ENCODE results near the gene NCSTN.

The NCSTN gene

GRCh38 chr1:160342953-160343869, at the start of gene NCSTN, which contains the start of gene COPA:
Gene NCSTN (plus strand): TSS chr1:160343383. CDS start chr1:160343397, 14 bp downstream.
Gene COPA (minus strand): TSS chr1:160343250. CDS start chr1:160343170, 80 bp downstream.
- peak; percentile 84 for DNase-seq

- DNase-seq = no peak
These were observed 47.1 kb upstream of the NCSTN start for GRCh38 chr1:160296036-160296435.

GRCh38 chr1:160300173-160300572, 43.0 kb upstream of the NCSTN start:
- DNase-seq = no peak

GRCh38 chr1:160307118-160307791, 35.9 kb upstream of the NCSTN start:
- DNase-seq = no peak

- no peak for DNase-seq
These were observed 34.6 kb upstream of the NCSTN start for GRCh38 chr1:160308451-160309184.

- no peak for DNase-seq
These were observed 34.0 kb upstream of the NCSTN start for GRCh38 chr1:160309185-160309557.

GRCh38 chr1:160309571-160309970, 33.6 kb upstream of the NCSTN start:
- no peak for DNase-seq

GRCh38 chr1:160315359-160315758, 27.8 kb upstream of the NCSTN start:
- DNase-seq = no peak

- DNase-seq = no peak
These were observed 20.4 kb upstream of the NCSTN start for GRCh38 chr1:160322831-160323230.

- no peak for DNase-seq
These were observed 17.9 kb upstream of the NCSTN start for GRCh38 chr1:160325252-160325651.

GRCh38 chr1:160326418-160326817, 16.8 kb upstream of the NCSTN start:
- DNase-seq = no peak

- DNase-seq = no peak
These were observed 15.0 kb upstream of the NCSTN start for GRCh38 chr1:160328184-160328583.

- DNase-seq = no peak
These were observed 13.1 kb upstream of the NCSTN start for GRCh38 chr1:160330119-160330518.

- no peak for DNase-seq
These were observed 10.7 kb upstream of the NCSTN start for GRCh38 chr1:160332516-160332915.

GRCh38 chr1:160338580-160338979, 4.6 kb upstream of the NCSTN start:
- DNase-seq = no peak

GRCh38 chr1:160340146-160340545, 3.0 kb upstream of the NCSTN start:
- no peak for DNase-seq

GRCh38 chr1:160340866-160341265, 2.3 kb upstream of the NCSTN start:
- DNase-seq = no peak

GRCh38 chr1:160342526-160342925, 657 bp upstream of the NCSTN start:
- DNase-seq = peak; percentile 40

GRCh38 chr1:160344241-160344640, 1.1 kb downstream of the NCSTN start:
- DNase-seq = no peak

GRCh38 chr1:160344936-160345335, 1.8 kb downstream of the NCSTN start:
- no peak for DNase-seq

GRCh38 chr1:160346463-160346862, 3.3 kb downstream of the NCSTN start:
- DNase-seq = no peak

- DNase-seq = no peak
These were observed 3.8 kb downstream of the NCSTN start for GRCh38 chr1:160346958-160347357.

GRCh38 chr1:160351629-160352028, 8.4 kb downstream of the NCSTN start:
- DNase-seq = no peak
